Neural progenitor cell (in vitro differentiated cells): Measurements from ENCODE around the gene RNASE13. TPM values are rescaled to one million over a fixed set of nuclear protein-coding genes. Genes with fewer than 3 reads are reported as not detected.
"Not testable (repeated sequence)": the region's sequence is repeated elsewhere in the genome, so short reads cannot be mapped to it uniquely, and the experiment has no call there.

Source experiments
- DNase-seq: peaks from one replicate; pipeline ENCODE4 v3.0.0-alpha.2; 2016; ENCODE audit warnings: low spot score
- H2AFZ ChIP-seq: fragments of 200-600 bp; sonication (generic); replicated peaks from 2 replicates; pipeline ENCODE4 v1.6.1; 2016; ENCODE audit warnings: antibody characterized with exemption
- H3F3A ChIP-seq: fragments of 200-600 bp; sonication (generic); 2 replicates; pipeline ENCODE4 v1.6.1; 2016; ENCODE audit warnings: antibody characterized with exemption, low read depth
- H3K27ac ChIP-seq: fragments of 200-600 bp; sonication (generic); 2 replicates; pipeline ENCODE4 v1.5.1; 2016; ENCODE audit warnings: mild to moderate bottlenecking
- H3K27me3 ChIP-seq: fragments of 200-600 bp; sonication (generic); 2 replicates; pipeline ENCODE4 v1.6.1; 2016; ENCODE audit warnings: mild to moderate bottlenecking, moderate library complexity
- H3K36me3 ChIP-seq: fragments of 200-600 bp; sonication (generic); 2 replicates; pipeline ENCODE4 v1.5.1; 2016
- H3K4me1 ChIP-seq: fragments of 200-600 bp; sonication (generic); 2 replicates; pipeline ENCODE4 v1.6.1; 2016; ENCODE audit warnings: mixed run types
- H3K4me2 ChIP-seq: fragments of 200-600 bp; sonication (generic); 2 replicates; pipeline ENCODE4 v1.6.1; 2016
- H3K4me3 ChIP-seq: fragments of 200-600 bp; sonication (generic); 2 replicates; pipeline ENCODE4 v1.5.1; 2016
- H3K79me2 ChIP-seq: fragments of 200-600 bp; sonication (generic); 2 replicates; pipeline ENCODE4 v1.6.1; 2016; ENCODE audit warnings: low read depth
- H3K9ac ChIP-seq: fragments of 200-600 bp; sonication (generic); 2 replicates; pipeline ENCODE4 v1.6.1; 2016
- H3K9me3 ChIP-seq: fragments of 200-600 bp; sonication (generic); 2 replicates; pipeline ENCODE4 v1.5.1; 2016; ENCODE audit warnings: low read depth
- H4K20me1 ChIP-seq: fragments of 200-600 bp; sonication (generic); 2 replicates; pipeline ENCODE4 v1.6.1; 2016; ENCODE audit warnings: low read depth
- H3K27ac Mint-ChIP-seq: 3 replicates; pipeline ENCODE4 v1.8.0; 2021; ENCODE audit warnings: mixed read lengths
- H3K27me3 Mint-ChIP-seq: 2 replicates; pipeline ENCODE4 v1.8.0; 2022; ENCODE audit warnings: low read depth, mild to moderate bottlenecking, inconsistent platforms, moderate library complexity, mixed read lengths; ENCODE audit not compliant: insufficient read depth
- H3K36me3 Mint-ChIP-seq: 3 replicates; pipeline ENCODE4 v1.8.0; 2021; ENCODE audit warnings: mixed read lengths
- H3K4me1 Mint-ChIP-seq: 3 replicates; pipeline ENCODE4 v1.8.0; 2021; ENCODE audit warnings: mixed read lengths
- H3K4me3 Mint-ChIP-seq: 3 replicates; pipeline ENCODE4 v1.8.0; 2021; ENCODE audit warnings: mild to moderate bottlenecking, moderate library complexity, mixed read lengths
- H3K9me3 Mint-ChIP-seq: 3 replicates; pipeline ENCODE4 v1.8.0; 2020; ENCODE audit warnings: mixed read lengths
- EZH2 ChIP-seq: fragments of 200-600 bp; sonication (generic); IDR thresholded peaks from 2 replicates; pipeline ENCODE4 v1.6.1; 2017; ENCODE audit warnings: antibody characterized with exemption, mild to moderate bottlenecking, moderate library complexity
- EZH2phosphoT487 ChIP-seq: fragments of 200-600 bp; sonication (generic); IDR thresholded peaks from 2 replicates; pipeline ENCODE4 v1.6.1; 2017; ENCODE audit warnings: antibody characterized with exemption
- microRNA-seq: library from miRNA; unstranded; fragments of <30 nt; microRNA quantifications from one replicate; pipeline ENCODE4, GENCODE V29; 2016
- total RNA-seq: library from RNA; depleted of rRNA; stranded (reverse); fragments of >200 nt; gene quantifications from 2 replicates; pipeline ENCODE4 v1.2.3, GENCODE V29; 2015; ENCODE audit warnings: low replicate concordance
- TF ChIP-seq, protein P1 (sequence below): fragments of 200-600 bp; sonication (generic); IDR thresholded peaks from 2 replicates; pipeline ENCODE4 v1.5.1; 2017; ENCODE audit warnings: antibody characterized with exemption, mild to moderate bottlenecking

The RNASE13 gene
- total RNA-seq, 1 donor from 2014 or later: not detected

DNA sequence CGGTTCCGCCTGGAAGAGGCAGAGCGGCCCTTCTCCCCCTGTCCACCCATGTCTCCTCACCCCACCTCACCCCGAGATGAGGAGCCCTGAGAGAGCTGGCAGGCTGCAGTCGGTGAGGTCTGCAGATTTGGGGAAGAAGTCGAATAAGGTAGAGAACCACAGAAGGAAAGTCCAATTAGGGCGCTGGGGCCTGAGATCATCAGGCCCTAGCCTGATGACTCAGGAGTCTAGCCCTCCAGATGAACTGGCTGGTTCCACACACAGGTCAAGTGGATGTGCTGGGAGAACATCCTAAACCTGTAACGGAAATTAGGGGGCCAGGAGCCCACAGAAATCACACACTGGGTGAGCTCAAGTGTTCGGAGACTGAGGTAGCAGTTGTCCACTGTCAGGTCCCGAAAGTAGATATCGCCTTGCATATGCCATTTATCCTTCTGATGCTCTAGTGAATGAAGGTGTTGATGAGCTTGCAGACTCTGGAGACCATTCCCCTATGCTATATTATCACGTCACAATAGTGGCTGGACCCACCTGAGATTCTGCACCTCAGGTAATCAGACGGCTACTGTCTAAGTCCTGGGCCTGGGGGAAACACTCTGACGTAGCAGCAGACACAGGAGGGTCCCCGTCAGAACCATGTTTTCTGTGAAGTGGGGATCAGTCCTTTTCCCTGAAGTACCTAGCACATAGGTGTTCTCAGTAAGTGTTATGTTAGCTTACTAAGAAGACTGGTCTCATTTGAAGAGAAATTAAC, 45.7 kb downstream of the RNASE13 start:
- no peak for DNase-seq
- Mint-ChIP-seq H3K4me3 (peak overlapping the region; percentile 70), H3K36me3 (peaks cover 11% of the 10 kb centered on the region), H3K27me3 (no peaks in the 10 kb centered on the region), H3K27ac (no peak overlapping the region), H3K4me1 (peaks cover 12% of the 10 kb centered on the region), H3K9me3 (peaks cover 3% of the 10 kb centered on the region)
- Histone ChIP-seq H3K27ac (no peak overlapping the region), H3K36me3 (peaks cover 3% of the 10 kb centered on the region), H3K4me3 (peak overlapping the region; percentile 87), H3F3A (peaks cover 19% of the 10 kb centered on the region), H3K4me2 (peak overlapping the region; percentile 86), H3K4me1 (peaks cover 15% of the 10 kb centered on the region), H2AFZ (no peak overlapping the region), H3K27me3 (peaks cover 6% of the 10 kb centered on the region), H3K9ac (no peak overlapping the region), H3K79me2 (peaks cover 29% of the 10 kb centered on the region), H4K20me1 (no peaks in the 10 kb centered on the region), H3K9me3 (no peaks in the 10 kb centered on the region)
- TF ChIP-seq EZH2phosphoT487: no peak
- TF ChIP-seq EZH2: no peak
- TF ChIP-seq, protein P1, sequence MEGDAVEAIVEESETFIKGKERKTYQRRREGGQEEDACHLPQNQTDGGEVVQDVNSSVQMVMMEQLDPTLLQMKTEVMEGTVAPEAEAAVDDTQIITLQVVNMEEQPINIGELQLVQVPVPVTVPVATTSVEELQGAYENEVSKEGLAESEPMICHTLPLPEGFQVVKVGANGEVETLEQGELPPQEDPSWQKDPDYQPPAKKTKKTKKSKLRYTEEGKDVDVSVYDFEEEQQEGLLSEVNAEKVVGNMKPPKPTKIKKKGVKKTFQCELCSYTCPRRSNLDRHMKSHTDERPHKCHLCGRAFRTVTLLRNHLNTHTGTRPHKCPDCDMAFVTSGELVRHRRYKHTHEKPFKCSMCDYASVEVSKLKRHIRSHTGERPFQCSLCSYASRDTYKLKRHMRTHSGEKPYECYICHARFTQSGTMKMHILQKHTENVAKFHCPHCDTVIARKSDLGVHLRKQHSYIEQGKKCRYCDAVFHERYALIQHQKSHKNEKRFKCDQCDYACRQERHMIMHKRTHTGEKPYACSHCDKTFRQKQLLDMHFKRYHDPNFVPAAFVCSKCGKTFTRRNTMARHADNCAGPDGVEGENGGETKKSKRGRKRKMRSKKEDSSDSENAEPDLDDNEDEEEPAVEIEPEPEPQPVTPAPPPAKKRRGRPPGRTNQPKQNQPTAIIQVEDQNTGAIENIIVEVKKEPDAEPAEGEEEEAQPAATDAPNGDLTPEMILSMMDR: no peak

DNA sequence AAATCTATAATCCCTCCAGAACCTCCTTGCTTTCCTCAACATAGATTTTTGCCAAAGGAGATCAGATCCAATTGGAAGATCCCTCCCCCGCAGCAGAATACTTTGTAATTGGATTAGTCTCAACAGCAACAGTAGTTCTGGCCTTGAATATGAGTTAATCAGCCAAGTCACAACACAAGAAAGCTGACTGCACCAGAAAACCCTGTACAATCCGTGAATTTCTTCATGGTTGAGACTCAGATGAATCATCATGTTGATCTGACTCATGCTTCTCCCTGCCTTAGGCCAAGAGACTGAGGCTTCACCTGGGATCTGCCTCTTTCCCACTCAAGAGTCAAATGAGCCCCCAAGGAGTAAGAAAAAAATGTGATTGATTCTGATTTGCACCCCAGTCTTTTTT, 47.8 kb downstream of the RNASE13 start:
- Histone ChIP-seq H2AFZ (no peak overlapping the region), H3K4me1 (peaks cover 15% of the 10 kb centered on the region), H3F3A (peaks cover 19% of the 10 kb centered on the region), H3K4me3 (no peak overlapping the region), H3K9me3 (no peaks in the 10 kb centered on the region), H3K79me2 (peaks cover 19% of the 10 kb centered on the region), H3K27ac (no peak overlapping the region), H3K36me3 (no peaks in the 10 kb centered on the region), H3K27me3 (peaks cover 22% of the 10 kb centered on the region), H3K9ac (no peak overlapping the region), H3K4me2 (no peak overlapping the region), H4K20me1 (no peaks in the 10 kb centered on the region)
- Mint-ChIP-seq H3K36me3 (peaks cover 2% of the 10 kb centered on the region), H3K4me1 (peaks cover 10% of the 10 kb centered on the region), H3K9me3 (peaks cover 3% of the 10 kb centered on the region), H3K4me3 (no peak overlapping the region), H3K27ac (no peak overlapping the region), H3K27me3 (no peaks in the 10 kb centered on the region)
- TF ChIP-seq EZH2 (no peak), EZH2phosphoT487 (no peak)
- TF ChIP-seq, protein P1: no peak
- DNase-seq: no peak

DNA sequence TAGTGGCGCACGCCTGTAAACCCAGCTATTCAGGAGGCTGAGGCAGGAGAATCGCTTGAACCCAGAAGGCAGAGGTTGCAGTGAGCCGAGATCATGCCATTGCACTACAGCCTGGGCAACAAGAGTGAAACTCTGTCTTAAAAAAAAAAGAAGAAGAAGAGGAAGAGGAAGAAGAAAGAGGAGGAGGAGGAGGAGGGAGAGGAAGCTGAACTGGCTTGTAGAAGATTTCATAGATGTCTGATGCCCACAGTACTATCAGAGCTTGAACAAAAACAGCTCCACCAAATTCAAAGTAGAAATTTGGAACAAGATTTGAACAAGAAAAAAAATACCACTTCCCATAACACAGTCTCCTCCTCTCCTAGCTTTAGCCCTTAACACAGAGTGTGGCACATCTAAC, 49.0 kb downstream of the RNASE13 start:
- H3K4me2 ChIP-seq, H3K9me3 ChIP-seq, DNase-seq, H4K20me1 ChIP-seq, H3K9me3 Mint-ChIP-seq, H3K4me3 ChIP-seq, H3K36me3 ChIP-seq, H3K27ac ChIP-seq, H3K4me1 Mint-ChIP-seq, H3K79me2 ChIP-seq, H3K27me3 Mint-ChIP-seq, H3K4me3 Mint-ChIP-seq, H3K27ac Mint-ChIP-seq, H3K4me1 ChIP-seq, H3K36me3 Mint-ChIP-seq, H2AFZ ChIP-seq, H3K9ac ChIP-seq: not testable (repeated sequence)
- peaks cover 22% of the 10 kb centered on the region for H3K27me3 ChIP-seq
- H3F3A ChIP-seq: peaks cover 16% of the 10 kb centered on the region

Small RNA genes within 50 kb of the gene (microRNA-seq; reads per million reads assigned to microRNA genes)
- not detected for gene MIR6717

Other genes with a start within 250 kb of the RNASE13 start
- gene RNASE1, start 232.0 kb downstream of the RNASE13 start, total RNA-seq: 5.7 TPM in 1 of 2 replicates, not detected in the other
- gene RNASE3, start 143.4 kb downstream of the RNASE13 start, total RNA-seq: not detected in 2 replicates
- not detected in 2 replicates for gene RNASE2, start 79.3 kb downstream of the RNASE13 start, total RNA-seq
- gene METTL17, start 44.8 kb downstream of the RNASE13 start, total RNA-seq: 126 and 155 TPM in 2 replicates
- gene SLC39A2, start 35.5 kb downstream of the RNASE13 start, total RNA-seq: not detected in 2 replicates
- gene NDRG2, start 9.7 kb downstream of the RNASE13 start, total RNA-seq: 1.3 and 2.0 TPM in 2 replicates
- gene TPPP2, start 4.6 kb downstream of the RNASE13 start, total RNA-seq: not detected in 2 replicates
- not detected in 2 replicates for gene RNASE7, start 7.6 kb upstream of the RNASE13 start, total RNA-seq
- gene RNASE8, start 23.0 kb upstream of the RNASE13 start, total RNA-seq: not detected in 2 replicates
- 15.0 and 46.0 TPM in 2 replicates for gene ARHGEF40, start 35.5 kb upstream of the RNASE13 start, total RNA-seq
- gene ZNF219, start 63.8 kb upstream of the RNASE13 start, total RNA-seq: 46.2 and 231 TPM in 2 replicates
- 0.22 and 1.3 TPM in 2 replicates for gene TMEM253, start 66.3 kb upstream of the RNASE13 start, total RNA-seq
- gene OR5AU1, start 121.3 kb upstream of the RNASE13 start, total RNA-seq: under 0.01 TPM in 1 of 2 replicates, not detected in the other
- gene HNRNPC, start 234.6 kb upstream of the RNASE13 start, total RNA-seq: 1,681 and 1,872 TPM in 2 replicates
- gene RPGRIP1, start 245.3 kb upstream of the RNASE13 start, total RNA-seq: 0.47 and 3.4 TPM in 2 replicates